ENCODE results near the gene AOPEP. TPM values are rescaled to one million over a fixed set of nuclear protein-coding genes. Genes with fewer than 3 reads are reported as not detected.

The AOPEP gene
- total RNA-seq, 4 donors from 2014 or later, result 305 to 458 (median 419) TPM

- DNase-seq (ENCODE audit: extremely low spot score), result no peak
- Histone ChIP-seq H3K4me3 (no peak overlapping the region), H3K27ac (replicated peaks in 1 of 4) (no peak overlapping the region), H3K36me3 (peaks cover 0 to 6% (median 0%) of the 10 kb centered on the region in 4 donors), H3K4me1 (peaks cover 6 to 46% (median 41%) of the 10 kb centered on the region in 4 donors), H3K9me3 (no peaks in the 10 kb centered on the region), H3K27me3 (no peaks in the 10 kb centered on the region)
- intact Hi-C loops (cut with DNase I), result loop anchor here (2.0 to 10.0 kb wide), 2 partner anchors 134 to 450 kb away; no protein-coding TSS in a partner anchor
- TF ChIP-seq CTCF (IDR thresholded peaks at IDR 0.05), result no peak
- TF ChIP-seq POLR2AphosphoS5 (IDR thresholded peaks at IDR 0.05), result no peak
- TF ChIP-seq POLR2A (IDR thresholded peaks at IDR 0.05; ENCODE audit: low read depth), result no peak
- no peak for TF ChIP-seq EP300 (IDR thresholded peaks at IDR 0.05)
- 78% methylated on average over 5 of the region's 5 CpGs for WGBS
Observed at GRCh38 chr9:95130484-95130883, 404.0 kb downstream of the AOPEP start.

- H3K9me3 ChIP-seq, result no peaks in the 10 kb centered on the region
- H3K27ac ChIP-seq (replicated peaks in 1 of 4), result no peak overlapping the region
- H3K27me3 ChIP-seq, result no peaks in the 10 kb centered on the region
- H3K4me3 ChIP-seq, result no peak overlapping the region
- no peak for TF ChIP-seq POLR2A (IDR thresholded peaks at IDR 0.05; ENCODE audit: low read depth)
- TF ChIP-seq POLR2AphosphoS5 (IDR thresholded peaks at IDR 0.05), result peak in 1 of 2 donors; percentile 44
- TF ChIP-seq EP300 (IDR thresholded peaks at IDR 0.05), result no peak
- TF ChIP-seq CTCF (IDR thresholded peaks at IDR 0.05), result peak; percentile 78 to 88 (median 81)
- intact Hi-C loops (cut with DNase I), result loop anchor here (2.0 to 10.0 kb wide), 2 partner anchors 134 to 450 kb away; no protein-coding TSS in a partner anchor
- WGBS, result 37% methylated on average over 7 of the region's 7 CpGs
- DNase-seq (ENCODE audit: extremely low spot score), result no peak
- H3K36me3 ChIP-seq, result peaks cover 0 to 6% (median 0%) of the 10 kb centered on the region in 4 donors
- peaks cover 6 to 44% (median 35%) of the 10 kb centered on the region in 4 donors for H3K4me1 ChIP-seq
Observed at GRCh38 chr9:95131023-95131943, 404.8 kb downstream of the AOPEP start.

GRCh38 chr9:95132366-95133324, 406.1 kb downstream of the AOPEP start:
- no peak for DNase-seq (ENCODE audit: extremely low spot score)
- no peaks in the 10 kb centered on the region for H3K9me3 ChIP-seq
- no peaks in the 10 kb centered on the region for H3K27me3 ChIP-seq
- no peak overlapping the region for H3K27ac ChIP-seq (replicated peaks in 1 of 4)
- intact Hi-C loops (cut with DNase I), result loop anchor here (10.0 kb wide), 1 partner anchor 132 kb away; no protein-coding TSS in a partner anchor
- 84% methylated on average over 17 of the region's 17 CpGs for WGBS
- H3K36me3 ChIP-seq, result peaks cover 0 to 6% (median 0%) of the 10 kb centered on the region in 4 donors
- TF ChIP-seq POLR2AphosphoS5 (IDR thresholded peaks at IDR 0.05) (no peak), POLR2A (IDR thresholded peaks at IDR 0.05; ENCODE audit: low read depth) (no peak), EP300 (IDR thresholded peaks at IDR 0.05) (no peak), CTCF (IDR thresholded peaks at IDR 0.05) (no peak)
- H3K4me3 ChIP-seq, result no peak overlapping the region
- H3K4me1 ChIP-seq, result peaks cover 0 to 31% (median 26%) of the 10 kb centered on the region in 4 donors

GRCh38 chr9:95133325-95133705, 406.8 kb downstream of the AOPEP start:
- TF ChIP-seq EP300 (IDR thresholded peaks at IDR 0.05) (no peak), POLR2AphosphoS5 (IDR thresholded peaks at IDR 0.05) (no peak), POLR2A (IDR thresholded peaks at IDR 0.05; ENCODE audit: low read depth) (no peak), CTCF (IDR thresholded peaks at IDR 0.05) (no peak)
- Histone ChIP-seq H3K4me1 (peaks cover 0 to 33% (median 29%) of the 10 kb centered on the region in 4 donors), H3K36me3 (peaks cover 0 to 6% (median 0%) of the 10 kb centered on the region in 4 donors), H3K4me3 (no peak overlapping the region), H3K9me3 (no peaks in the 10 kb centered on the region), H3K27ac (replicated peaks in 1 of 4) (no peak overlapping the region), H3K27me3 (no peaks in the 10 kb centered on the region)
- WGBS, result 80% methylated on average over 4 of the region's 4 CpGs
- no peak for DNase-seq (ENCODE audit: extremely low spot score)
- intact Hi-C loops (cut with DNase I), result loop anchor here (10.0 kb wide), 1 partner anchor 131 kb away; no protein-coding TSS in a partner anchor

Measured in esophagus muscularis mucosa (tissue), 4 donors.